DOHH2 (cell line): Measurements from ENCODE around the gene CNTN1.

Source experiments
- H3F3A ChIP-seq: fragments of 200-600 bp; sonication (generic), shearing (Covaris generic); 2 replicates; pipeline ENCODE4 v1.6.0; 2016; ENCODE audit warnings: antibody characterized with exemption, mild to moderate bottlenecking; ENCODE audit not compliant: control insufficient read depth, insufficient read depth
- H3K27ac ChIP-seq: fragments of 200-600 bp; sonication (generic); 2 replicates; pipeline ENCODE4 v1.5.1; 2014; ENCODE audit warnings: low read depth, mild to moderate bottlenecking, low read length, moderate library complexity
- H3K27me3 ChIP-seq: fragments of 200-600 bp; sonication (generic); 2 replicates; pipeline ENCODE4 v1.6.1; 2014; ENCODE audit warnings: mild to moderate bottlenecking, low read length, mixed read lengths; ENCODE audit not compliant: control insufficient read depth
- H3K36me3 ChIP-seq: fragments of 200-600 bp; sonication (generic); 2 replicates; pipeline ENCODE4 v1.6.1; 2014; ENCODE audit warnings: mild to moderate bottlenecking, low read length, moderate library complexity, mixed read lengths; ENCODE audit not compliant: control insufficient read depth
- H3K4me1 ChIP-seq: fragments of 200-600 bp; sonication (generic); 2 replicates; pipeline ENCODE4 v1.6.1; 2014; ENCODE audit warnings: mild to moderate bottlenecking, low read length, mixed read lengths; ENCODE audit not compliant: control insufficient read depth
- H3K4me2 ChIP-seq: fragments of 200-600 bp; sonication (generic); 2 replicates; pipeline ENCODE4 v1.6.0; 2014; ENCODE audit warnings: mild to moderate bottlenecking, low read length, moderate library complexity
- H3K4me3 ChIP-seq: fragments of 200-600 bp; sonication (generic); 2 replicates; pipeline ENCODE4 v1.5.1; 2014; ENCODE audit warnings: mild to moderate bottlenecking, low read length, mixed read lengths
- H3K79me2 ChIP-seq: fragments of 200-600 bp; sonication (generic); 2 replicates; pipeline ENCODE4 v1.6.1; 2014; ENCODE audit warnings: mild to moderate bottlenecking, low read length, mixed read lengths; ENCODE audit not compliant: control insufficient read depth
- H3K9me2 ChIP-seq: fragments of 200-600 bp; sonication (generic); replicated peaks from 2 replicates; pipeline ENCODE4 v1.6.1; 2014; ENCODE audit warnings: mild to moderate bottlenecking, low read length, mixed read lengths; ENCODE audit not compliant: control insufficient read depth
- H3K9me3 ChIP-seq: fragments of 200-600 bp; sonication (generic); 2 replicates; pipeline ENCODE4 v1.6.1; 2014; ENCODE audit warnings: antibody characterized with exemption, low read length, mixed read lengths; ENCODE audit not compliant: control insufficient read depth, insufficient read depth
- H4K20me1 ChIP-seq: fragments of 200-600 bp; sonication (generic); 2 replicates; pipeline ENCODE4 v1.6.0; 2014; ENCODE audit warnings: low read depth, mild to moderate bottlenecking, antibody characterized with exemption, low read length, moderate library complexity; ENCODE audit not compliant: control insufficient read depth, insufficient read depth
- EZH2phosphoT487 ChIP-seq: fragments of 200-600 bp; sonication (generic); IDR thresholded peaks from 2 replicates; pipeline ENCODE4 v1.6.1; 2017; ENCODE audit warnings: borderline replicate concordance, mild to moderate bottlenecking, antibody characterized with exemption, low read length, moderate library complexity, mixed read lengths
- TF ChIP-seq, protein P1 (sequence below): fragments of 200-600 bp; sonication (generic); IDR thresholded peaks from one replicate; pipeline ENCODE4 v1.5.1; 2014; ENCODE audit warnings: antibody characterized with exemption, mild to moderate bottlenecking, low read depth, low read length; ENCODE audit not compliant: poor library complexity, severe bottlenecking

Gene CNTN1

DNA sequence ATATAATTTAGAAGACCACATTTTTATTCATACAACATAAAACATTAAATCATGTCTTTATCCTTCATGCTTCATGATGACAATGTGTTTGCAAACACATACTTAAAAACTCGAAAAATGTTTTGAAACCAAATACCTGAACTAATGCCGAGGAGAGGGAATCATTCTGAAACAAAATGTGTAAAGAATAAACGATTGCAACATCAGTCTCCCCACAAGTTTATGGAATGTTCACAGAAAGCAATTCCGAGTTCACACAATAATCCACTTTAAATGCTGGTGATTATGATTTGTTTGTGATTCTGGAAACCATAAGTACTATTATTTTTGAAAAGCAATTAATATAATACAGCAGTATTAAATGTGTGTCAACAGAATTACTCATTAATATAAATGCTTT is 411.4 kb downstream of the CNTN1 start:
- no peaks in the 10 kb centered on the region for H3K36me3 ChIP-seq

DNA sequence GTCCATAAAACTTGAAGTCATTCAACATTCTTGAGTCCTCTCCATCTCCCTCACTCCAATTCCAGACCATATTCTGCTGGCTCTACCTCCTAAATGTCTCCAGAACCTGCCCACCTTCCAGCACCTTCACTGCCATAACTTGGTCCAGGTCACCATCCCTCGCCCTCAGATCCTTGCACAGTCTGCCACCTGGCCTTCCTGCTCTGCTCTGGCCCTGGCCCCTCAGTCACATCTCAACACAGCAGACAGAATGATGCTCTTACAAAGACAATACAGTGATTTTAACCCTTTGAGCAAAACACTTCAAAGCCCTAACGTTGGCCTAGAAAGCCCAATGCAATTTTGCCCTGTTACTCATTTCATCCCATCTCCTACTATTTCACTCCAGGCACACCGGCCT is 414.1 kb downstream of the CNTN1 start:
- Histone ChIP-seq H3K27ac (no peak overlapping the region), H3K36me3 (no peaks in the 10 kb centered on the region), H3K79me2 (no peaks in the 10 kb centered on the region), H4K20me1 (no peaks in the 10 kb centered on the region), H3K27me3 (no peaks in the 10 kb centered on the region; the same call in none of the 2 replicates), H3K9me2 (no peaks in the 10 kb centered on the region), H3K9me3 (no peaks in the 10 kb centered on the region), H3K4me3 (no peak overlapping the region), H3K4me1 (no peaks in the 10 kb centered on the region), H3K4me2 (no peak overlapping the region), H3F3A (no peaks in the 10 kb centered on the region)
- TF ChIP-seq, protein P1, sequence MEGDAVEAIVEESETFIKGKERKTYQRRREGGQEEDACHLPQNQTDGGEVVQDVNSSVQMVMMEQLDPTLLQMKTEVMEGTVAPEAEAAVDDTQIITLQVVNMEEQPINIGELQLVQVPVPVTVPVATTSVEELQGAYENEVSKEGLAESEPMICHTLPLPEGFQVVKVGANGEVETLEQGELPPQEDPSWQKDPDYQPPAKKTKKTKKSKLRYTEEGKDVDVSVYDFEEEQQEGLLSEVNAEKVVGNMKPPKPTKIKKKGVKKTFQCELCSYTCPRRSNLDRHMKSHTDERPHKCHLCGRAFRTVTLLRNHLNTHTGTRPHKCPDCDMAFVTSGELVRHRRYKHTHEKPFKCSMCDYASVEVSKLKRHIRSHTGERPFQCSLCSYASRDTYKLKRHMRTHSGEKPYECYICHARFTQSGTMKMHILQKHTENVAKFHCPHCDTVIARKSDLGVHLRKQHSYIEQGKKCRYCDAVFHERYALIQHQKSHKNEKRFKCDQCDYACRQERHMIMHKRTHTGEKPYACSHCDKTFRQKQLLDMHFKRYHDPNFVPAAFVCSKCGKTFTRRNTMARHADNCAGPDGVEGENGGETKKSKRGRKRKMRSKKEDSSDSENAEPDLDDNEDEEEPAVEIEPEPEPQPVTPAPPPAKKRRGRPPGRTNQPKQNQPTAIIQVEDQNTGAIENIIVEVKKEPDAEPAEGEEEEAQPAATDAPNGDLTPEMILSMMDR: no peak
- TF ChIP-seq EZH2phosphoT487: no peak

More for the DNA sequence above, 411.4 kb downstream of the CNTN1 start:
- H3K27ac ChIP-seq: no peak overlapping the region
- no peaks in the 10 kb centered on the region for H3K4me1 ChIP-seq
- no peak overlapping the region for H3K4me3 ChIP-seq
- TF ChIP-seq, protein P1: no peak
- no peak for TF ChIP-seq EZH2phosphoT487
- H3K9me2 ChIP-seq: no peaks in the 10 kb centered on the region
- no peaks in the 10 kb centered on the region for H3F3A ChIP-seq
- no peaks in the 10 kb centered on the region for H4K20me1 ChIP-seq
- H3K4me2 ChIP-seq: no peak overlapping the region
- no peaks in the 10 kb centered on the region for H3K79me2 ChIP-seq
- no peaks in the 10 kb centered on the region for H3K9me3 ChIP-seq
- no peaks in the 10 kb centered on the region; the same call in none of the 2 replicates for H3K27me3 ChIP-seq

DNA sequence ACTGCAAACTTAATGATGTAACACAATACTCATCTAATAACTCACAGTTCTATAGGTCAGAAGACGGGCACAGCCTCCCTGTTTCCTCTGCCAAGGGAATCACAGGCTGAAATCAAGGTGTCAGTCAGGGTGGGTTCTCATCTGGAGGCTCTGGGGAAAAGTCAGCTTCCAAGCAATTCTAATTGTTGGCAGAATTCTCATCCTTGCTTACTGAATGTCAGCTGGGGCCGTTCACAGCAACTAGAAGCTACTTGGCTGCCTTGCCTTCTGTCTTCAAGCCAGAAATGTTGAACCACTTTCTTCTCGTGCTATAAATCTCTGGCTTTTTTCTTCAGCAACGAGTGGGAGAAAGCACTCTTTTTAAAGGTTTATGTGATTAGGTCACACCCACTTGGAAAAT is 415.8 kb downstream of the CNTN1 start:
- Histone ChIP-seq H4K20me1 (no peaks in the 10 kb centered on the region), H3K4me2 (no peak overlapping the region), H3K9me2 (no peaks in the 10 kb centered on the region), H3K4me3 (no peak overlapping the region), H3F3A (no peaks in the 10 kb centered on the region), H3K27ac (no peak overlapping the region), H3K36me3 (no peaks in the 10 kb centered on the region), H3K9me3 (no peaks in the 10 kb centered on the region), H3K79me2 (no peaks in the 10 kb centered on the region), H3K27me3 (no peaks in the 10 kb centered on the region; the same call in none of the 2 replicates), H3K4me1 (no peaks in the 10 kb centered on the region)
- TF ChIP-seq, protein P1: no peak
- TF ChIP-seq EZH2phosphoT487: no peak
